GM18868 (cell line): ENCODE results near the gene SYNDIG1.

Experiments
- ATAC-seq: cut with Tn5 transposase; IDR thresholded peaks from one replicate; pipeline ENCODE4 v1.9.1; 2021; ENCODE audit warnings: mild to moderate bottlenecking, moderate library complexity; ENCODE audit not compliant: unreplicated experiment

Gene SYNDIG1

DNA sequence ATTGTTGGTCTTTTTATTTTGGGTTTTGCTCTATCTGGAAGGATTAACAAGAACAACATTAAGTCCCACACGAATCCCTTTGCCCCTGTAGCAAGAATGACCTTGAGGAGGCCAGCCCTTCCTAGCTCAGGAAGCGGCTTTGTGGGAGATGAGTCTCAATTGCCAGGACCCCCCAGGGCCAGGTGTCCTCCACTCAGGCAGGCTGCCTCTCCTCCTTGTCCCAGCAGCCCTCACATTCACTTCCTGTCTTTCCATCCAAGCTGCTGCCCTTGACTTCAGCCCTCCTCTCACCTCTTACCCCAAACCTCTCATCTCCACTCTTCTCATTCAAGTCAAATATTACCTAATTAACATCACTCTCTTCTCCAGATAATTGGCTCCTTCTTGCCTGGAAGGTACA lies 22.6 kb upstream of the SYNDIG1 start:
- ATAC-seq, result no peak

- no peak for ATAC-seq
Observed at GRCh38 chr20:24448170-24448569, 21.3 kb upstream of the SYNDIG1 start.

GRCh38 chr20:24449026-24449720 lies 20.3 kb upstream of the SYNDIG1 start:
- no peak for ATAC-seq

GRCh38 chr20:24450177-24450576 lies 19.3 kb upstream of the SYNDIG1 start:
- ATAC-seq, result no peak

- ATAC-seq, result no peak
Observed at GRCh38 chr20:24450624-24451376, 18.6 kb upstream of the SYNDIG1 start.

- no peak for ATAC-seq
Observed at GRCh38 chr20:24451428-24451827, 18.0 kb upstream of the SYNDIG1 start.

GRCh38 chr20:24452016-24452415 lies 17.4 kb upstream of the SYNDIG1 start:
- no peak for ATAC-seq

DNA sequence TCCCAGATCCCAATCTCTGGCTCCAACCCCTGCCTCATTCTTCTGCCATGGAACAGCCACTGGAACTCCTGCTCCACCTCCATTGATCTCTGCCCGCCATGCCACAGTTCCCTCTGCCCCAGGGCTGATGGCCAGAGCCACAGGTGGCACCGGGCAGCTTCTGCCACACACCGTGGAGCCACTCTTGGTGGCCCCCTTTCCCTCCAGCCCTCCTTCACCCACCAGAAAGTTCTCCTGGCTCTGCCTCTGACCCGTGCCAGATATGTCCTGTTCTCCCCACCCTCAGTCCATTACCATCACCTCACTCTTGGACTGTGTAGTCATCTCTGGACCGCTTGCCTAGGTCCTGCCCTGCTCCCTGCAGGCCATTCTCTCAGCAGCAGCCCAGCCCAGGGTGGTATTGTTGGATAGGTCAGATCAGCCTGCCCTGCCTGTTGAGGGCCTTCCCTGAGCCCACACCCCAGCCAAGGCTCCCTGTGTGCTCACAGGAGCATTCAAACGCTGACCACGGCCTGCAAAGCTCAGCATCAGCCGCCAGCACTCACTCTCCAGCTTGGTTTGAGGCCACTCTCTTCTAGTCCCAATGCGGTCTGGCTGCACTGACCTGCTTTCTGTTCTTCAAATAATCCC lies 16.8 kb upstream of the SYNDIG1 start:
- no peak for ATAC-seq

GRCh38 chr20:24453869-24454268 lies 15.6 kb upstream of the SYNDIG1 start:
- no peak for ATAC-seq

GRCh38 chr20:24455081-24455480 lies 14.3 kb upstream of the SYNDIG1 start:
- no peak for ATAC-seq

GRCh38 chr20:24456398-24456781 lies 13.0 kb upstream of the SYNDIG1 start:
- no peak for ATAC-seq

DNA sequence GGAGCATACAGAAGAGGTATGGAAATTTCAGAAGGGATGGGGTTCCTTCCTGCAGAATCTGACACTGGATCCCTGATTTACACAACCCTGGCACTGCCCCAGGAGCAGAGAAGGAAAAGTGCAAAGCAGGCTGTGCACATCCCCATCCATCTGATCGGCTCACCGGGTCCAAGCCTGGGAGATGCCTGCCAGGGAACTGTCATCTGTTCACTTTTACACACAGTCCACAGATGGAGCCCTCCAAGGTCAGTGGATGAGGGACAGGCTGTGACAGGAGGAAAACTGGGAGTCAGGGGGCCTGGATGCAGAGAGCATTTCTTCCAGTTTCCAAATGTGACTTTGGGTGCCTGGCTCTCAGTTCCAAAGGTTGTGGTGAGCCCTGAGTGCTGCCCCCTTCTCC lies 11.0 kb upstream of the SYNDIG1 start:
- ATAC-seq, result no peak

DNA sequence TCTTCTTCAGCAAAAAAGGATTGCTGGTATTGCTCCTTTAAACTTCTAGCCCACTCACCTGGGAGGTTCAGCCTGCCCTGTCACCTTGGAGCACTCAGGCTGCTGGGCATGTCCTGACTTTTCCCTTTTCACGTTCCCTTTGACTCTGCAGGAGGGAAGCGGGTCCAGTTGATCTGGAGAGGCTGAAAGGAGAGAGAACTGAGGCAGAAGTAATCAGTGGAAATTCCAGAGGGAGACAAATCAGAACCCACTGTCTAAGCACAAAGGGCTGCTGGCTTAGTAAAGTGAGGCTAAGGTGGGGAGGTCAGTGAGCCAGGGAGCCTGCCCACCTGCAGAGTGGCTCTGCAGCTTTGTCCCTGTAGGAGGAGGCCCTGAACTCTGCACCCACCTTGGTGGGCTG lies 9.7 kb upstream of the SYNDIG1 start:
- no peak for ATAC-seq

DNA sequence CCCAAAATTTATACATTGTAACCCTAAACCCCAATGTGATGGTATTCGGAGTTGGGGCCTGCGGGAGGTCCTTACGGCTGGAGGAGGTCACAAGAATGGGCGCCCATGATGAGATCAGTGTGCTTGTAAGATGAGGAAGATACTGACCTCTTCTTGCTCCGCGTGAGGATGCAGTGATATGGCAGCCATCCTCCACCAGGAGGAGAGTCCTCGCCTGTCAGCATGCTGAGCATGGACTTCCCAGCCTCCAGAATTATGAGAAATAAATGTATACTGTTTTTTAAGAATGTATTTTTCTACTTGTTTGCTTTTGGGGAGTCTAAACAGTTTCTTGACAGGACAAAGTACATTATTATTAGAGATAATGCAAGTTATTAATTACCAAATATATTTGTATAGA lies 8.7 kb upstream of the SYNDIG1 start:
- no peak for ATAC-seq

DNA sequence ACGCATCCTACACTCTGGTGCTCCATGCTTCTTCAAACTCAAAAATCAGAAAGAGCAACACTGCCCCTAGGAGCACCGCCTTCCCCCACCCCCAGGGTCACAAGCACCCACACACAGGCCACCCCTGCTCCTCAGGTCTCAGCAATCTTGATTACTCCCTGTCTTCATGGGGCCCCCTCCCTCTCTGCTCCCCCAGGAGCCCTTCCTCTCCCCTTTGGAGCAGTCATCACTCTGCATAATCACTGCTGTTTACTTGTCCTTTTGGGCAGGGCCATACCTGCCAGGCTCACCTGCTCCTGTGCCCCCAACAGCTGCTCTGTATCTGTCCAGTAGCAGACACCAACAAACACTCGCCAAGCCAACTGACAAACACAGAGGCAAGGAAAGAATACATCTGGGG lies 7.6 kb upstream of the SYNDIG1 start:
- no peak for ATAC-seq

DNA sequence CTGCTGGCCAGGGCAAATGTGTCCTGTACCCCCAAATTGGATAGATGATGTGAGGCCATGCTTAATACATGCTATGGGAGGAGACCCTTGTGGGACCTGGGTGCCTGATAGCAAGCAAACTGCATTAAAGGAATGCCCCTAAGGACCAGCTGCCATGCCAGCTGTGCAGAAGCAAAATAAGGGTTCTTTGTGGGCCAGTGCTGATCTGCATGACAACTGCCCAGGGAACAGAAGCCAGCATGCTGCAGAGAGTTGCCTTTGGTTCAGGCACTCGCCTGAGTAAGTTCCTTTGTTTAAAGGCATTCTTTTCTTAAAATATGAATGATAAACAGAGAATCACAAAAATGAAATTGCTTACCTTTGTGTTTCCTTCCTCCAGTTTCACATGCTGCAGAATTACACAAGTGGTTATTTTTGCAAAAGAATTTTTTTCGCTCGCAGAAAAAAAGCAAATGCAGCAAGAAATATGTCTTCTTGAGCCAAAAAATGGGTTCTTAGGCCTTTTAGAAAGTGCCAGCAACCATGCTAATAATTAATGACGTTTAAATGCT lies 6.9 kb upstream of the SYNDIG1 start:
- ATAC-seq, result no peak

GRCh38 chr20:24465159-24465558 lies 4.3 kb upstream of the SYNDIG1 start:
- ATAC-seq, result no peak

- ATAC-seq, result no peak
Observed at GRCh38 chr20:24465730-24466129, 3.7 kb upstream of the SYNDIG1 start.

DNA sequence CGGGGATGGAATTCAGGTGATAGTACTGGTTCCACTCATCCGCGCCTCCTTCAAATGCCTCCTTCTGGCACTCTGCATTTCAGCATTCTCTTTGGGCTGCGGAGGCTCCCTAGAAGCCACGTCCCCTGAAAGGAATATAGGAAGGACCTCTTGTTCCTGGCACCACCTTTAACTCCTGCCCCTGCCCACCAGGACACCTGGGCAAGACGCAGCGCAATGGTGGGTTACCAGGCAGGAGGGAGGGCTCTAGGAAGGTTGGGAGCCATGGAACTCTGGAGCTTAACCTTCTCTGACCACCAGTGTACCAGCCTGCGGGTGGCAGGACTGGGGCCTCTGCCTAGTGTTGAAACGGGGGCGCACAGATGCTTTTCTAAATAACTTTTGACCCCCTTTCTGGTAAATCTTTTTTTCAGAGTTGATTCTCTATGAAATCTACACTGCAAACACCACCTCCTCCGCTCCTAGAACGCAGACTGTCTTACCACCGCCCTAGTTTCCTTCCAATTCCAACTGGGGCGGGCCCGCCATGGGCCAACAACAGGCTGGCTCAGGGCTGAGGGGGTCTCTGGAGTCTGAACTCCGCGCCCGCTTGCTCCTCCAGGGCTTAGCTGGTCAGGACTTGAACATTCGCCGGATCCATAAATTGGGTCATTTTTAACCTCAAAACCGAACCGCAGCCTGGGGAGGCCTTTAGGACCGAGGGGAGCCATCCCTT lies 871 bp upstream of the SYNDIG1 start:
- no peak for ATAC-seq

DNA sequence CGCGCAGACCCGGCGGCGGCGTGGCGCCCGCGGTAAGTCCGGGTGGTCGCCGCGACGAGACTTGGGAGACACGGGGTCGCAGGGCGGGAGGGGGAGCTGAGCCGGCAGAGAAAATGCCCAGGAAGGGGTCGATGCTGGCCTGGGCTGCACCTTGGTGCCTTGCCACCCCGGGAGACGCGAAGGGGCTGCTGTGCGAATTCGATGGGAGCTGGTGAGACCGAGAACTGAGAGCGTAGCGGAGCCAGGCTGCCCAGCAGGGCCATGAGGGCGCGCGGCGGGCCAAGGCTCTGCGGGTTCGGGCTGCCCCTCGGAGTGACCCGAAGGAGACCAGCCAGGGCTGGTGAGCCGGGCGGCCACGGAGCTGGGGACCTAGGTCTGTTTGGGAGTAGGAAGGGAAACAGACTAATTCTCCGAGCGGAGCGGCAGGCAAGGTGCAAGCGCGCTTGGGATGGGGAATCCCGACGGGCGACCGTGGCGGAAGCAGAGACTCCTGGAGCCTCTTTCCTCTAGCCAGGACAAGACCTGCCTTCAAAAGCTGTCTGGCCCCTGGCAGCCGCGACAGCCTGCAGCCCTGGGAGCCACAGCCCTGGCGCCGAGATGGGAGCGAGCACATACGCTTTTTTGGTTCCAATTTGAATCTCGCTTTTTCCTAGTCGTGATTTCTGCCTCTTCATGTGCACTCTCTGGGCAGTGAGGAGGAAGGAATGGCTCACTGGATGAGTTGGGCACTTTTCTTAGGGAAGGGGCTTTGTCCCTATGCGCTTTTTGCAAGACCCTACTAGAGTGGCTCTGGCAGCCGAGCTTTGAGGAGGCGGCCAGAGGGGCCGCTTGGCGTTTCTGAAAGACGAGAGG lies 691 bp downstream of the SYNDIG1 start:
- no peak for ATAC-seq
